Loucy (cell line): ENCODE results near the gene GCH1.

Experiments
- CTCF ChIP-seq: fragments of 200-600 bp; sonication (generic); conservative IDR thresholded peaks from 2 replicates; pipeline ENCODE4 v1.5.1; 2014; ENCODE audit warnings: mild to moderate bottlenecking, antibody characterized with exemption, low read length
- EZH2phosphoT487 ChIP-seq: fragments of 200-600 bp; IDR thresholded peaks from 2 replicates; pipeline ENCODE4 v1.6.1; 2018; ENCODE audit warnings: antibody characterized with exemption, mild to moderate bottlenecking, moderate library complexity, borderline replicate concordance

GRCh38 chr14:54839701-54840119 is 62.9 kb downstream of the GCH1 start:
- TF ChIP-seq CTCF (no peak), EZH2phosphoT487 (no peak)
